K562 (cell line): ENCODE results near the gene PPP1R3C. TPM values are rescaled to one million over a fixed set of nuclear protein-coding genes. Genes with fewer than 3 reads are reported as not detected.

ENCODE experiments used
- CBX1 ChIP-seq: sonication (generic); IDR thresholded peaks from 2 replicates; pipeline ENCODE4 v1.6.1; 2016; ENCODE audit warnings: antibody characterized with exemption, low read depth, mild to moderate bottlenecking
- ESRRB ChIP-seq: fragments of 250-450 bp; sonication (Bioruptor Pico); IDR thresholded peaks from 2 replicates; pipeline ENCODE4 v1.5.0; 2020; ENCODE audit warnings: mild to moderate bottlenecking, moderate library complexity, borderline replicate concordance
- FOXM1 ChIP-seq, 2 experiments: fragments of 450-650 bp in 1 of 2; sonication (generic) in 1 of 2; formaldehyde crosslinking in 1 of 2; IDR thresholded peaks; 2 replicates each; pipeline versions ENCODE4 v1.6.1 to v1.9.0; 2017 to 2022; ENCODE audit warnings: low read depth in 2 of 2, mild to moderate bottlenecking in 2 of 2, missing genetic modification reagents in 1 of 2, moderate library complexity in 1 of 2
- HSF4 ChIP-seq: fragments of 250-450 bp; sonication (Bioruptor Pico); IDR thresholded peaks from 2 replicates; pipeline ENCODE4 v2.1.2; 2022; ENCODE audit warnings: mild to moderate bottlenecking, moderate library complexity, borderline replicate concordance
- IRF1 ChIP-seq: sonication (generic); formaldehyde crosslinking; IDR thresholded peaks from 2 replicates; pipeline ENCODE4 v1.8.0; 2022; ENCODE audit warnings: missing genetic modification reagents, mild to moderate bottlenecking, borderline replicate concordance
- JUND ChIP-seq, 2 experiments: IDR thresholded peaks; 2 replicates in 1 of 2; 3 replicates in 1 of 2; pipeline ENCODE4 v1.6.1; 2011; ENCODE audit warnings: borderline replicate concordance in 2 of 2, low read depth in 2 of 2, low read length in 2 of 2, improper control_type of control experiment in 1 of 2, missing biosample characterization in 1 of 2, missing genetic modification characterization in 1 of 2, missing genetic modification reagents in 1 of 2
- KDM4B ChIP-seq, 2 experiments: fragments of 450-650 bp in 1 of 2; sonication (generic) in 1 of 2; IDR thresholded peaks; 2 replicates each; pipeline ENCODE4 v1.6.1; 2016 to 2017; ENCODE audit warnings: borderline replicate concordance in 2 of 2, antibody characterized with exemption in 1 of 2, low read depth in 1 of 2, mild to moderate bottlenecking in 1 of 2
- L3MBTL2 ChIP-seq: fragments of 450-650 bp; IDR thresholded peaks from 2 replicates; pipeline ENCODE4 v1.6.1; 2016; ENCODE audit warnings: mild to moderate bottlenecking, moderate library complexity
- MAZ ChIP-seq, 2 experiments: fragments of 450-650 bp in 1 of 2; sonication (generic) in 1 of 2; formaldehyde crosslinking; IDR thresholded peaks in 1 of 2; conservative IDR thresholded peaks in 1 of 2; 2 replicates each; pipeline versions ENCODE4 v1.4.0 to v1.5.0; 2020; ENCODE audit warnings: mild to moderate bottlenecking in 1 of 2, missing genetic modification reagents in 1 of 2
- MED1 ChIP-seq: sonication (generic); formaldehyde crosslinking; IDR thresholded peaks from 2 replicates; pipeline ENCODE4 v1.8.1; 2023; ENCODE audit warnings: missing genetic modification reagents, borderline replicate concordance
- MXI1 ChIP-seq: IDR thresholded peaks from 2 replicates; pipeline ENCODE4 v1.6.1; 2011; ENCODE audit warnings: low read depth, mild to moderate bottlenecking, improper control_type of control experiment, low read length
- SIN3A ChIP-seq, 2 experiments: fragments of 150-350 bp in 1 of 2; IDR thresholded peaks; 2 replicates each; pipeline ENCODE4 v1.6.1; 2011 to 2016; ENCODE audit warnings: borderline replicate concordance in 2 of 2, low read depth in 2 of 2, low read length in 2 of 2, mild to moderate bottlenecking in 2 of 2, moderate library complexity in 2 of 2; ENCODE audit not compliant: control insufficient read depth in 1 of 2
- SMAD1 ChIP-seq: fragments of 150-350 bp; IDR thresholded peaks from 2 replicates; pipeline ENCODE4 v1.6.1; 2014; ENCODE audit warnings: low read length, low read depth; ENCODE audit not compliant: partially characterized antibody
- SNAPC5 ChIP-seq: fragments of 250-450 bp; sonication (Bioruptor Pico); IDR thresholded peaks from 2 replicates; pipeline ENCODE4 v1.8.0; 2021; ENCODE audit warnings: moderate library complexity, mild to moderate bottlenecking, inconsistent platforms
- STAT5A ChIP-seq: IDR thresholded peaks from 2 replicates; pipeline ENCODE4 v1.6.1; 2012; ENCODE audit warnings: low read length, inconsistent platforms, borderline replicate concordance
- SUPT5H ChIP-seq: fragments of 450-650 bp; IDR thresholded peaks from 2 replicates; pipeline ENCODE4 v1.6.1; 2016
- TAF15 ChIP-seq: fragments of 200-400 bp; formaldehyde crosslinking; IDR thresholded peaks from 2 replicates; pipeline ENCODE4 v1.6.1; 2017; ENCODE audit warnings: mild to moderate bottlenecking, low read depth, low read length, moderate library complexity
- TAL1 ChIP-seq: fragments of 450-650 bp; IDR thresholded peaks from 2 replicates; pipeline ENCODE4 v1.6.1; 2016; ENCODE audit warnings: mild to moderate bottlenecking
- TRIM24 ChIP-seq, 2 experiments: fragments of 450-650 bp; IDR thresholded peaks; 2 replicates each; pipeline ENCODE4 v1.6.1; 2016
- ZHX1 ChIP-seq: fragments of 150-350 bp; conservative IDR thresholded peaks from 2 replicates; pipeline ENCODE4 v1.6.1; 2014; ENCODE audit warnings: low read length
- ZNF395 ChIP-seq: fragments of 200-800 bp; sonication (Bioruptor generic); IDR thresholded peaks from 2 replicates; pipeline ENCODE4 v1.6.1; 2017; ENCODE audit warnings: missing genetic modification characterization, missing compliant biosample characterization
- polyA plus RNA-seq, 8 experiments: library from polyadenylated mRNA; depleted of rRNA in 4 of 8; stranded (reverse) in 5 of 8; unstranded in 3 of 8; fragments of >200 nt; fragmentation: Nextera tagmentation in 2 of 8; fragmentation: Illumina TruSeq in 1 of 8; extraction: Ambion mirVana in 2 of 8; extraction: Trizol in 1 of 8; gene quantifications; 2 replicates each; pipeline versions ENCODE4 v1.2.1 to v1.2.3, GENCODE V29; 2011 to 2014; ENCODE audit warnings: inconsistent platforms in 1 of 8, missing spikeins in 1 of 8
- total RNA-seq, 7 experiments: library from RNA; depleted of rRNA in 6 of 7; stranded (reverse); fragments of >200 nt in 6 of 7; fragmentation: Illumina TruSeq in 2 of 7; extraction: Trizol in 2 of 7; gene quantifications; 2 replicates each; pipeline versions ENCODE4 v1.2.1 to v1.2.3, GENCODE V29; 2011 to 2021; ENCODE audit warnings: low replicate concordance in 1 of 7

Gene PPP1R3C
- total and polyA plus RNA-seq, 9 of the 15 experiments (the other 6 are each of a cell fraction or from before 2014, with no cell fraction given), result 0.06 to 0.24 (median 0.12) TPM; not detected in 3

GRCh38 chr10:91672021-91672608, 39.2 kb upstream of the PPP1R3C start (continued):
- TF ChIP-seq HSF4 (CRISPR knock-in tag) (no peak), CBX1 (no peak), ZHX1 (no peak), SNAPC5 (CRISPR knock-in tag) (no peak), STAT5A (no peak), TAF15 (no peak), JUND (IDR thresholded peaks at IDR 0.05; ENCODE audit: borderline replicate concordance, low read depth, low read length) (peak; percentile 32; the same call in 1 of the 2 replicates), JUND (tag; IDR thresholded peaks at IDR 0.05; ENCODE audit: borderline replicate concordance, low read depth, low read length) (no peak), SMAD1 (no peak), MAZ (CRISPR knock-in tag; conservative IDR thresholded peaks at IDR 0.05 in 1 of 2, IDR thresholded peaks at IDR 0.05 in 1 of 2) (no peak), SIN3A (IDR thresholded peaks at IDR 0.05; ENCODE audit: borderline replicate concordance in 2 of 2, control insufficient read depth in 1 of 2, low read depth in 2 of 2, low read length in 2 of 2) (no peak), MXI1 (no peak), TRIM24 (IDR thresholded peaks at IDR 0.05) (no peak), FOXM1 (IDR thresholded peaks at IDR 0.05; ENCODE audit: low read depth) (no peak), FOXM1 (CRISPR knock-in tag; IDR thresholded peaks at IDR 0.05; ENCODE audit: low read depth) (no peak), KDM4B (IDR thresholded peaks at IDR 0.05; ENCODE audit: borderline replicate concordance in 2 of 2, low read depth in 1 of 2) (no peak), IRF1 (CRISPR knock-in tag) (no peak), L3MBTL2 (0 out of 2 replicates have a peak, but pooled peaks have one; percentile 16), ESRRB (CRISPR knock-in tag) (no peak), ZNF395 (no peak), MED1 (CRISPR knock-in tag) (no peak), SUPT5H (no peak), TAL1 (no peak)
